Ascending aorta (tissue), 2 donors: Measurements from ENCODE around the gene GBE1. TPM values are rescaled to one million over a fixed set of nuclear protein-coding genes. Genes with fewer than 3 reads are reported as not detected.
A peak's percentile ranks its signal among the peaks of the same experiment; 100 is the strongest.

Experiments
- DNase-seq, 2 donors: peaks; one replicate each; pipeline ENCODE4 v3.0.0-alpha.2; 2019; ENCODE audit warnings: low spot score in 2 of 2
- H3K27ac ChIP-seq, 2 donors: fragments of 200-600 bp; sonication (generic); one replicate each; pipeline ENCODE4 v1.5.1; 2016 to 2017; ENCODE audit warnings: mild to moderate bottlenecking in 1 of 2
- H3K27me3 ChIP-seq: fragments of 200-600 bp; sonication (generic); one replicate; pipeline ENCODE4 v1.5.1; 2017
- H3K36me3 ChIP-seq, 2 donors: fragments of 200-600 bp; sonication (generic); one replicate each; pipeline ENCODE4 v1.5.1; 2016
- H3K4me1 ChIP-seq, 2 donors: fragments of 200-600 bp; sonication (generic); one replicate each; pipeline ENCODE4 v1.5.1; 2016 to 2017; ENCODE audit warnings: mild to moderate bottlenecking in 1 of 2
- H3K4me3 ChIP-seq, 2 donors: fragments of 200-600 bp; sonication (generic); one replicate each; pipeline ENCODE4 v1.5.1; 2016 to 2017; ENCODE audit warnings: mild to moderate bottlenecking in 1 of 2
- H3K9me3 ChIP-seq, 2 donors: fragments of 200-600 bp; sonication (generic); one replicate each; pipeline ENCODE4 v1.5.1; 2016
- intact Hi-C: fragments of 100-400 bp; cut with DNase I; formaldehyde crosslinking; loops from one replicate; pipeline ENCODE4 v1.15.1; 2023
- total RNA-seq: library from RNA; depleted of rRNA; stranded (reverse); fragments of >200 nt; gene quantifications from one replicate; pipeline ENCODE4 v1.1.0, GENCODE V29; 2016
- TF ChIP-seq, protein P1 (sequence below), 3 experiments: fragments of 200-600 bp in 2 of 3; fragments of 450-650 bp in 1 of 3; sonication (generic) in 2 of 3; IDR thresholded peaks; one replicate each; pipeline ENCODE4 v1.5.1; 2016 to 2019; ENCODE audit warnings: antibody characterized with exemption in 3 of 3, mild to moderate bottlenecking in 1 of 3, moderate library complexity in 1 of 3

GBE1 gene
- total RNA-seq, 1 donor from 2014 or later, result 20.8 TPM

DNA sequence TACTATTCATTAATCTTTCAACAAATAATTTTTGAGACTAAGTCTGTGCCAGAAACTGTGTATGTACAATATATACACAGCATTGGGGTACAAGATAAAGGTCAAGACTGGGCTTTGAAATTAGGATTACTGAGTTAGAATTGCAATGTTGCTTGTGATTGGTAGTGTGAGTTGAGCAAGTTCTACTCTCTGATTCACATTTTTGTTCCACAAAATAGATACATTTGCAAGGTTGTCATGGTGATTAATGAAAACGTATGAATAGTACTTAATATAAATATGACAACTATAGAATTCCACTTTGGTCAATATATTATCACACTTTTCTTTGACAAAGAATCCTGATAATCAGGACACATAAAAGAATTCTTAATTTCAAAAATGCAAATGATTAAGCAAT is 314.6 kb downstream of the GBE1 start:
- DNase-seq, result no peak
- intact Hi-C loops, result no loop called here
- H3K4me1 ChIP-seq, result peaks cover 3 to 13% of the 10 kb centered on the region in 2 donors
- no peak overlapping the region for H3K4me3 ChIP-seq
- no peaks in the 10 kb centered on the region for H3K27me3 ChIP-seq
- H3K36me3 ChIP-seq, result no peaks in the 10 kb centered on the region
- no peak overlapping the region for H3K27ac ChIP-seq
- TF ChIP-seq, protein P1, sequence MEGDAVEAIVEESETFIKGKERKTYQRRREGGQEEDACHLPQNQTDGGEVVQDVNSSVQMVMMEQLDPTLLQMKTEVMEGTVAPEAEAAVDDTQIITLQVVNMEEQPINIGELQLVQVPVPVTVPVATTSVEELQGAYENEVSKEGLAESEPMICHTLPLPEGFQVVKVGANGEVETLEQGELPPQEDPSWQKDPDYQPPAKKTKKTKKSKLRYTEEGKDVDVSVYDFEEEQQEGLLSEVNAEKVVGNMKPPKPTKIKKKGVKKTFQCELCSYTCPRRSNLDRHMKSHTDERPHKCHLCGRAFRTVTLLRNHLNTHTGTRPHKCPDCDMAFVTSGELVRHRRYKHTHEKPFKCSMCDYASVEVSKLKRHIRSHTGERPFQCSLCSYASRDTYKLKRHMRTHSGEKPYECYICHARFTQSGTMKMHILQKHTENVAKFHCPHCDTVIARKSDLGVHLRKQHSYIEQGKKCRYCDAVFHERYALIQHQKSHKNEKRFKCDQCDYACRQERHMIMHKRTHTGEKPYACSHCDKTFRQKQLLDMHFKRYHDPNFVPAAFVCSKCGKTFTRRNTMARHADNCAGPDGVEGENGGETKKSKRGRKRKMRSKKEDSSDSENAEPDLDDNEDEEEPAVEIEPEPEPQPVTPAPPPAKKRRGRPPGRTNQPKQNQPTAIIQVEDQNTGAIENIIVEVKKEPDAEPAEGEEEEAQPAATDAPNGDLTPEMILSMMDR (IDR thresholded peaks at IDR 0.05), result no peak
- no peaks in the 10 kb centered on the region for H3K9me3 ChIP-seq

DNA sequence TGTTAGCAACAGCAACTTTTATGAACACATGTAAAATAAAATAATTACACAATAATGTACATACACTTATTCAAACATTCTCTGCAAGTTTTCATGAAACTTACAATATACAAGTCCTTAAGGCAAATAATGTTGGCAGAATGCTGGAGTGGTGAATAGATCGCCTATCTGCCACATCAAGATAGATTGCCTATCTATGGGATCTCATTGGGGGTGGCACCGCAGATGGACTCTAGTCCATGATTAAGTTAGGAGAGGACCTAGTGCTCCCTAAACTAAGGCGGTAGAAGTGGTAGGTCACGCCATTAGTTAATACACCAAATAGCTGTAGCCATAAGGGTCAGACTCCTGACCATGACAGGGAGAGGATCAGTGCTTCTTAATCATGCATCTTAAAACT is 315.7 kb downstream of the GBE1 start:
- TF ChIP-seq, protein P1 (IDR thresholded peaks at IDR 0.05), result no peak
- intact Hi-C loops, result no loop called here
- H3K27ac ChIP-seq, result no peak overlapping the region
- DNase-seq, result no peak
- no peaks in the 10 kb centered on the region for H3K27me3 ChIP-seq
- H3K9me3 ChIP-seq, result no peaks in the 10 kb centered on the region
- no peak overlapping the region for H3K4me3 ChIP-seq
- no peaks in the 10 kb centered on the region for H3K36me3 ChIP-seq
- H3K4me1 ChIP-seq, result peaks cover 3 to 13% of the 10 kb centered on the region in 2 donors

DNA sequence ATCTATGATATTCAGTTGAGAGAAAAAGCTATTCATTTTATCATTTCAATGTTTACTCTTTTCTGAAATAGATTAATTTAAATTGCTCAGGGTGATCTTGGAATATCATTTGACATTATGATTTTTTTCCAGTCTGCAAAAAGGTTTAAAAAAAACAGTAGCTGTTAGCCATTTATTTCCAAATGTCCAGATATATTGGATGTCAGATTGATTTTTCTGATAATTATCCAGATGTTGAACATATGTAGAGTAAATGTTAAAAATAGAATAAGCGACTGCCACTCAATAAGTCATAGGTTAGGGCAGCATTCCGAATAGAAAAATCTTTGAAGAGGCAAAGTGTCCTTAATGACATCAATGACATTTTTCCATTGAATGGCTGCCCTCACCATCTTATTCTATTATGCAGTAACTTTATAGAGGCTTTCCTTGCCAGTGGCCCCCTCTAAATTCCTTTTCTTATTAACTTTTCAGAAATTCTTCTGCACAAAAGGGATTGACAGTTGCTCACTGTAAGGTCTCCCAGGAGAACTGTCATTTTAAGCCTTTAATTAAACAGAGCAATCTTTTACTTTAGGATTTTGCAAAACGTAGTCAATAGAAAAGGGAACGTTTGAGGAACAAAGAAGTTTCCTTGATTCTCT is 316.5 kb downstream of the GBE1 start:
- H3K27ac ChIP-seq, result peak overlapping the region in 1 of 2 donors; percentile 77
- H3K4me3 ChIP-seq, result no peak overlapping the region

DNA sequence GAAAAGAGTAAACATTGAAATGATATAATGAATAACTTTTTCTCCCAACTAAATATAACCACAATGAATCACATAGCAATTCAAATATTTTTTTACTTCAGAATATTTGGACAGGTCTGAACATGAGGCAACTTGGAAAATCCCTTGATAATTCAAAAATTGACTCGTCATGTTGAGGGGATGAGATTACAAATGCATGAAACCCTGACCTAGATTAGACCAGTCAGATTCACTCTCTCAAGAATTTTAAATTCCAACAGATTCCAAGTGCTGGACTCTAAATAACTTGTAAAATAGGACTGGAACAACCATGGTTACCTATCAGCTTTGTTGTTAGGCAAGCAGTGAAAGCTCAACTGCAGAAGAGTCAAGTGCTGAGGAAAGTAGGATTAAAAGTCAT is 317.5 kb downstream of the GBE1 start:
- peaks cover 3 to 13% of the 10 kb centered on the region in 2 donors for H3K4me1 ChIP-seq
- H3K27ac ChIP-seq, result peak overlapping the region; percentile 24 to 77
- intact Hi-C loops, result loop anchor here (5.0 kb wide), 2 partner anchors 48 to 318 kb away; partner anchors contain the start of gene GBE1
- H3K36me3 ChIP-seq, result no peaks in the 10 kb centered on the region
- DNase-seq, result no peak
- TF ChIP-seq, protein P1 (IDR thresholded peaks at IDR 0.05), result no peak
- no peaks in the 10 kb centered on the region for H3K27me3 ChIP-seq
- H3K9me3 ChIP-seq, result no peaks in the 10 kb centered on the region
- no peak overlapping the region for H3K4me3 ChIP-seq

More for the DNA sequence above, 316.5 kb downstream of the GBE1 start:
- intact Hi-C loops, result loop anchor here (5.0 kb wide), 2 partner anchors 47 to 317 kb away; partner anchors contain the start of gene GBE1
- TF ChIP-seq, protein P1 (IDR thresholded peaks at IDR 0.05), result no peak
- Histone ChIP-seq H3K27me3 (no peaks in the 10 kb centered on the region), H3K9me3 (no peaks in the 10 kb centered on the region), H3K4me1 (peaks cover 3 to 13% of the 10 kb centered on the region in 2 donors), H3K36me3 (no peaks in the 10 kb centered on the region)
- DNase-seq, result no peak

DNA sequence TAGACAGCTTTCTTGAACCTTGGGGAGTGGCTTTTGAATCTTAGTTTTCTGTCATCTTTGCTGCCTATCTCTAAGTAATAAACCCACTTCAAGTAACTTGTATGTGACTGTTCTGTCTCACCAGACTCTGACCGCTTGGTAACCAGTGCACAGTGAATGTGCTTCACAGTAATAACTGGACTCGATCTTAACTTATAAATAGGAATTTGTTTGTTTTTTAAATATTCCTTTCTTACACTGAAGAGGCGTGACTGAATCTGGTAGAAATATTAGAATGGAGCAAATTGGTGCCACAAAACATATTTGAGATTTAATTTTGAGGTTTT is 318.0 kb downstream of the GBE1 start:
- H3K4me1 ChIP-seq, result peaks cover 3 to 13% of the 10 kb centered on the region in 2 donors
- H3K27ac ChIP-seq, result peak overlapping the region; percentile 67 to 77
- DNase-seq, result no peak
- no peaks in the 10 kb centered on the region for H3K27me3 ChIP-seq
- no peaks in the 10 kb centered on the region for H3K36me3 ChIP-seq
- TF ChIP-seq, protein P1 (IDR thresholded peaks at IDR 0.05), result no peak
- intact Hi-C loops, result loop anchor here (5.0 kb wide), 2 partner anchors 49 to 319 kb away; partner anchors contain the start of gene GBE1
- H3K9me3 ChIP-seq, result no peaks in the 10 kb centered on the region
- no peak overlapping the region for H3K4me3 ChIP-seq
